Activated T-cell treated with anti-CD3 and anti-CD28 coated beads for 4 hours (primary cell): ENCODE results near the gene SKOR2.

ENCODE experiments used
- DNase-seq: peaks from one replicate; pipeline ENCODE4 v3.0.0-alpha.2; 2020

SKOR2 gene

GRCh38 chr18:47260120-47260923 is 8.9 kb upstream of the SKOR2 start:
- DNase-seq: no peak

GRCh38 chr18:47254341-47254939 is 3.0 kb upstream of the SKOR2 start:
- no peak for DNase-seq

DNA sequence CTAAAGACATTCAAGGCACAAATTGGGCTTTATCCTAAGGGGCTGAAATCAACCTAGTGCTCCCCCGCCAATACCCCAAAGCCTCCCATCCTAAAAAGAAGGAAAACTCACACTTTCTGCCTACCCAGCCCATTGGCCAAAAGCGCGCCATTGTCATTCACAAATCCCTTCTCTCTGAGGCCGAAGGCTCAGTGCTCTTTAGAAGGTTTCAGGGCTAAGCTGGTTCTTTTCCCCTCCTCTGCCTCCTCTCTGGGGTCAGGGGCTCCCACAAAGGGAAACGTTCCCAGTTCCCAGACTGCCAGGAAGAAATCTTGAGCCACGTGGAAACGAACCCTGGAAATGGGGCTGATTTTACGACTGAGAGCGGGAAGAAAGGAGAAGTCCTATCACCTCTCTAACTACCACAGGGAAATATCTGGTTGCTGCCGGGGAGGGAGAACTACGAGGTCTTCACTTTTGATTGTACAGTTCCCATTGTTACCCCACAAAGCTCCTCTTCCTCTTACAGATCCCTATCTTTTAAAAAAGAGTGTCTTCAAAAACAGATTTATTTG is 1.7 kb upstream of the SKOR2 start:
- no peak for DNase-seq

GRCh38 chr18:47250391-47251046 is 941 bp downstream of the SKOR2 start:
- DNase-seq: no peak

- no peak for DNase-seq
Measured at GRCh38 chr18:47249314-47249981, 2.0 kb downstream of the SKOR2 start.

DNA sequence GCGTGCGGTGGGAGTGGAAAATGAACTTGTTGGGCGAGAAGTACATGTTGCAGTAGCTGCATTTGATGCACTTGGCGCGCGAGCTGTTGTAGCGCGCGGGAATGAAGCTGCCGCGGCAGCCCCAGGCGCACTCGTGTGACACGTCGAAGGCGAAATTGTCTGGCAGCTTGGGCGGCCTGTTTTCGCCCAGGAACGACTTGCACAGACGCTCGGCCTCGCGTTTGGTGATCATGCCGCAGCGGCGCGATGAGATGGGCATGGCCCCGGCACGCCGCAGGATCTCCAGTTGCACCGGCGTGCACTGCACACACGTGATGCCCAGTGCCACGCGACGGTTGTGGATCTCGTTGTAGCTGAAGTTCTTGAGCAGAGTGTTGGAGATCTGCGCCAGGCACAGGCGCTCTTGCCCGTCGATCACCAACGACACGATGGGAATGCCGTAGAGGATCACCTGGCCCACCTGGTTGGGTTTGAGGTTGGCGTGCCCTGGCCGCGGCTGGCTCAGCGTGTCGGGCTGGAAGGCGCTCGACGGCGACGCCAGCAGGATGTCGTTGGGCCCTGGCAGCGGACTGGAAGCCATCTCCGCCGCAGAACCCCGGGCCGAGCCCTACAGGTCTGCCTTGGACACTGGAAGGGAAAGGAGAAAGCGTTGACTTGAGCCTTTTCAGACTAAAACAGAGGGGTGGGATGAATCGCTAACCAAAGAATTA is 2.7 kb downstream of the SKOR2 start:
- no peak for DNase-seq

- DNase-seq: no peak
Measured at GRCh38 chr18:47248115-47248603, 3.3 kb downstream of the SKOR2 start.

DNA sequence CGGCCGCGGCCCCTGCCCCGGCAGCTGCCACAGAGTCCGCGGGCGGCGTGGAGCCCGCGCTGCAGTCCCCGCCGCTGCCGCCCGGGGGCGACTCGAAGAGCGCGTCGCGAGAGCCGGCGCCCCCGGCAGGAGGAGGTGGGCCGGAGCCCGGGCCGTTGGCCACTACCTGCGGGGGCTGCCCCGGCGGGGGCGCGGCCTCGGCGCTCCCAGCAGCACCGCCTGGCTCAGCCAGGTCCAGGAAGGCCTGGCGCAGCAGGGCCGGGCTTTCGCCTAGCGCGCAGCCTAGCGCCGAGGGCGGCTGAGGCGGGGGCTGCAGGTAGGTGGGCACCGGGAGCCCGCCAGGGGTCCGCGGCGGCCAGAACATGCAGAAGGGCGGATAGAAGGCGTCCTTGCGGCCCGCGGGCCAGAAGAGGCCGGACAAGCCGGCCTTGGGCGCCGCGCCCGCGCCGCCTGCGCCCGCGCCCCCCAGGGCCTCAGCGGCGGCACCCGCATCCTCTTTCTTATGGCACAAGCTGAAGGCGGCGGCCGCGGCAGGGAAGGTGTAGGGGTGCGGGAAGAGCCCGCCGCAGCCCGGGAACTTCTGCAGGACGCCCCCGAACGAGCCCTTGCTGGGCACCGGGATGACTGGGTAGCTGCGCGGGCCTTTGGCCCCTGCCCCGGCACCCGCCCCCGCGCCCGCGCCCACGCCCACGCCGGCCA is 3.9 kb downstream of the SKOR2 start:
- DNase-seq: no peak

GRCh38 chr18:47247036-47247415 is 4.4 kb downstream of the SKOR2 start:
- no peak for DNase-seq

DNA sequence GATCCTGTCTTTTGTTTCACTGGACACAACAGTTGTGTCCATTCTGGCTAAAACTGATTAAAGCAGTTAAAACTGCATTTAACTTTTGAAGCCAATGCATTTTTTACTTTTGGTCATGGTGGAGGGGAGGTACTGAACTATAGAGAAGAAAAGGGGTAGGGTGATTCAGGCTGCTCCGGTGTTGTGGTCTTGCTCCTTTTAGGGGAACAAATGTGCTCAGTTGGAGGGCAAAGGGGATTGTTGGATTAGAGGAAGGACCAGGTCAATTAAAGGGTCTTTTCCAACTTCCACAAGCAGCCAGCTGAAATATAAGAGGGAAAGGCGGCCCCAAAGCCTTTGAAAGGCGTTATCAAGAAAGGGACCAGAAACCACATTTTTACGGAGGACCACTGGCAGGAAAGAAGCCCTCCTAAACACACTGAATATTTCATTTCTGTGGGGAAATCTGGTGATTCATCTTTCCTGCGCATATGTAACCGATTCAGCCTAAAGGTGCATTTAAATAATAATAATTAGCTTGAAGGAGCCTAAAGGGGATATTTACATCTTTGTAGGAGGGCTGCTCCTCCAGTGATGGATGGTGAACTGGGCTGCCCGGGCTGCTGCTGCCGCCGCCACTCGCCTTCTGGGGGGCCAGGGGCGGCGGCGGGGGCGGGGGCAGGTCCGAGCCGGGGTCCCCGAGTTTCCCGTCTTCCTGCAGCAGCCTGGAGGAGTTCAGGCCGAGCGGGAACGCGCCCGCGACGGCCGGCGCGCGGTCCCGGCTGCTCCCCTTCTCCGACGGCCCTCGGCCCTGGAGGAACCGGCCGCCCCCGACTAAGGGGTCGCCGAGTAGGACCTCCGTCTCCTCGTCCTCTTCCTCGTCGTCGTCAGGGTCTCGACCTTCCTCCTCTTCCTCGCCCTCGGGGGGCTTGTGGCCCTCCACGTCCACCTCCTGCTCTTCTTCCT is 5.2 kb downstream of the SKOR2 start:
- no peak for DNase-seq

GRCh38 chr18:47244086-47244485 is 7.4 kb downstream of the SKOR2 start:
- no peak for DNase-seq

GRCh38 chr18:47235096-47235495 is 16.4 kb downstream of the SKOR2 start:
- no peak for DNase-seq

DNA sequence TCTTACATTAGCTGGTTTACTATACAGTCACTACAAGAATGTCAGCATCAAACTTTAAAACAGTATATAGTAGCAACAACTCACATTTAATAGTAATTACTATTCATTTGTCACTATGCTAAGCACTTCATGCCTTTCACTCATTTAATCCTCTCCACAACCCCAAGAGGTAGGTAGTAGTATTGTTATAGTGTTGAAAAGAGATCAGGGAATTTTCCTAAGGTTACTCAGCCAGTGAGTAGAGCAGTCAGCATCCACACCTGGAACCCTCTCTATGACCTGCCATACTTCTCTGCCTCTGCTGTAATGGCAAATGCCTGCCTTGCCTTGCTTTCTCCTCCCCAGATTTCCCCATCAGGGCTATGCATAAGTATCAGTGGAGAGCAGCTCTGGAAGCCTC is 24.8 kb downstream of the SKOR2 start:
- no peak for DNase-seq

- no peak for DNase-seq
Measured at GRCh38 chr18:47215554-47216138, 35.8 kb downstream of the SKOR2 start.

DNA sequence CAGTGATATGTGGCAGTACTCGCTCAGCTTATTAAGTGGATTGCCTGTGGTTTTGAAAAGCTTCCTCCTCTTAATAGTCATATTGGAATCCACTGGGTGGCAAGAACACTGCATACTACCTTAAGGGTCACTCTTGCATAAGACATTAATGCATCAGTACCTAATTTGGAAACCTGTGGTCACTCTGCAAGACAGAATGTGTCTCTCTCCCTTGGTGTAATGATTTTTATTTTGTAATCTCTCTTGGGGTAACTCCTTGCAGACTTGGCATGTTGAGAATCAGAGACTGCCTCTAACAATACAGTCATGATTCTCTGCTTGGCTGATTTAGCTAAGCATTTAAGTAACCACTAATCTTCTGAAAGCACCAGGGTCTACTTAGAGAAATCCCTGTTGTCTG is 42.3 kb downstream of the SKOR2 start:
- DNase-seq: no peak

DNA sequence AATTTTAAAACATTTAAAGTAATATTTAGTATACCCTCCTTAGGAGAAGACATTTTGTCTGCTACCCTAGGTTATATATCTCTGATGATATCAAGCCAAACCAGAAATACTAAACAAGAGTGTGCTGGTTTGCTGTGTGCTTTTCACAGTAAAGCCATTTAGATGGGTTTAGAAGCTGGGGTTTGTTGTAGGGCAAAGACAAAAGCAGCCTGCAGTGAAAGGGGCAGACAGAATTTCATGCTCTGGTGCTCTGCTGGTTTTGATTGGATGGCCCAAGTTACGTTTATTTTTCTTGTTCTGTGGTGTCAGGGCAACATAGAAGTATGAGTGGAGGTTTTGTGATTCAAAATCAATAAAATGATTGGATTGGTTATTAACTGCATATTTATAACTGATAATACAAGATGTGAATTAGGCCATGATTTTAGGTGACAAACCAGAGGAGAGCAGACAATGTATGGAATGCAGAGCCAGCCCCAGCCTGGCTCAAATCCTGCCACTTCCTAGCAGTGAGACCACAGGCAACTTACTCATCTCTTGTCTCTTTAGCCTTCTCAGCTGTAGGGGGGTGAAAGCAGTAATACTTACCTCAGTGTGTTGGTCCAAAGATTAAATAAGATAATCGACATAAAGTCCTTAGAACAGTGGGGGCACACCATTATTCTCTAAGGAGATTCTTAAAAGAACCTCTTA is 44.4 kb downstream of the SKOR2 start:
- no peak for DNase-seq

- DNase-seq: peak; percentile 31
Measured at GRCh38 chr18:47204908-47205522, 46.4 kb downstream of the SKOR2 start.

- no peak for DNase-seq
Measured at GRCh38 chr18:47203626-47204464, 47.6 kb downstream of the SKOR2 start.
